Fibroblast of lung (primary cell): ENCODE results near the gene PARP11.

ENCODE experiments used
- CTCF ChIP-seq, 2 donors: IDR thresholded peaks in 1 of 2; conservative IDR thresholded peaks in 1 of 2; 1 replicate in 1 of 2; 2 replicates in 1 of 2; pipeline ENCODE4 v1.5.1; 2011 to 2012; ENCODE audit warnings: low read length in 2 of 2, control low read depth in 1 of 2, inconsistent platforms in 1 of 2, low read depth in 1 of 2, mild to moderate bottlenecking in 1 of 2
- EZH2 ChIP-seq: IDR thresholded peaks from 2 replicates; pipeline ENCODE4 v1.5.1; 2012; ENCODE audit warnings: low read length, control low read depth, mild to moderate bottlenecking; ENCODE audit errors: missing control alignments

GRCh38 chr12:3820122-3820521, 53.1 kb downstream of the PARP11 start:
- TF ChIP-seq CTCF (conservative IDR thresholded peaks at IDR 0.05 in 1 of 2, IDR thresholded peaks at IDR 0.05 in 1 of 2; ENCODE audit: low read depth in 1 of 2, low read length in 2 of 2) (no peak), EZH2 (no peak)
